ENCODE measurements around the gene NTS.

NTS gene

GRCh38 chr12:85865890-85866289 lies 8.2 kb upstream of the NTS start:
- H3K27ac ChIP-seq = no peak overlapping the region
- TF ChIP-seq ZFX (IDR thresholded peaks at IDR 0.05) (no peak), CTCF (conservative IDR thresholded peaks at IDR 0.05) (no peak)

GRCh38 chr12:85866986-85867776 lies 6.9 kb upstream of the NTS start:
- no peak overlapping the region for H3K27ac ChIP-seq
- TF ChIP-seq CTCF (conservative IDR thresholded peaks at IDR 0.05) (peak; percentile 80), ZFX (IDR thresholded peaks at IDR 0.05) (no peak)

GRCh38 chr12:85872497-85873091 lies 1.5 kb upstream of the NTS start:
- TF ChIP-seq ZFX (IDR thresholded peaks at IDR 0.05) (no peak), CTCF (conservative IDR thresholded peaks at IDR 0.05) (peak; percentile 80)
- H3K27ac ChIP-seq = no peak overlapping the region

GRCh38 chr12:85877459-85877858 lies 3.4 kb downstream of the NTS start:
- no peak overlapping the region for H3K27ac ChIP-seq
- TF ChIP-seq ZFX (IDR thresholded peaks at IDR 0.05) = no peak
- TF ChIP-seq CTCF (conservative IDR thresholded peaks at IDR 0.05) = no peak

GRCh38 chr12:85883763-85884162 lies 9.7 kb downstream of the NTS start:
- no peak for TF ChIP-seq CTCF (conservative IDR thresholded peaks at IDR 0.05)
- no peak for TF ChIP-seq ZFX (IDR thresholded peaks at IDR 0.05)
- H3K27ac ChIP-seq = no peak overlapping the region

- no peak overlapping the region for H3K27ac ChIP-seq
- TF ChIP-seq ZFX (IDR thresholded peaks at IDR 0.05) = no peak
- no peak for TF ChIP-seq CTCF (conservative IDR thresholded peaks at IDR 0.05)
Observed at GRCh38 chr12:85894653-85895052, 20.6 kb downstream of the NTS start.

- TF ChIP-seq ZFX (IDR thresholded peaks at IDR 0.05) (no peak), CTCF (conservative IDR thresholded peaks at IDR 0.05) (peak; percentile 69)
- no peak overlapping the region for H3K27ac ChIP-seq
Observed at GRCh38 chr12:85920324-85920947, 46.3 kb downstream of the NTS start.

Data from C4-2B (cell line).